Neural progenitor cell (in vitro differentiated cells): ENCODE measurements around the gene RAD51B. TPM values are rescaled to one million over a fixed set of nuclear protein-coding genes. Genes with fewer than 3 reads are reported as not detected.

ENCODE experiments used
- DNase-seq: peaks from one replicate; pipeline ENCODE4 v3.0.0-alpha.2; 2016; ENCODE audit warnings: low spot score
- H2AFZ ChIP-seq: fragments of 200-600 bp; sonication (generic); replicated peaks from 2 replicates; pipeline ENCODE4 v1.6.1; 2016; ENCODE audit warnings: antibody characterized with exemption
- H3F3A ChIP-seq: fragments of 200-600 bp; sonication (generic); 2 replicates; pipeline ENCODE4 v1.6.1; 2016; ENCODE audit warnings: antibody characterized with exemption, low read depth
- H3K27ac ChIP-seq: fragments of 200-600 bp; sonication (generic); 2 replicates; pipeline ENCODE4 v1.5.1; 2016; ENCODE audit warnings: mild to moderate bottlenecking
- H3K27me3 ChIP-seq: fragments of 200-600 bp; sonication (generic); 2 replicates; pipeline ENCODE4 v1.6.1; 2016; ENCODE audit warnings: mild to moderate bottlenecking, moderate library complexity
- H3K36me3 ChIP-seq: fragments of 200-600 bp; sonication (generic); 2 replicates; pipeline ENCODE4 v1.5.1; 2016
- H3K4me1 ChIP-seq: fragments of 200-600 bp; sonication (generic); 2 replicates; pipeline ENCODE4 v1.6.1; 2016; ENCODE audit warnings: mixed run types
- H3K4me2 ChIP-seq: fragments of 200-600 bp; sonication (generic); 2 replicates; pipeline ENCODE4 v1.6.1; 2016
- H3K4me3 ChIP-seq: fragments of 200-600 bp; sonication (generic); 2 replicates; pipeline ENCODE4 v1.5.1; 2016
- H3K79me2 ChIP-seq: fragments of 200-600 bp; sonication (generic); 2 replicates; pipeline ENCODE4 v1.6.1; 2016; ENCODE audit warnings: low read depth
- H3K9ac ChIP-seq: fragments of 200-600 bp; sonication (generic); 2 replicates; pipeline ENCODE4 v1.6.1; 2016
- H3K9me3 ChIP-seq: fragments of 200-600 bp; sonication (generic); 2 replicates; pipeline ENCODE4 v1.5.1; 2016; ENCODE audit warnings: low read depth
- H4K20me1 ChIP-seq: fragments of 200-600 bp; sonication (generic); 2 replicates; pipeline ENCODE4 v1.6.1; 2016; ENCODE audit warnings: low read depth
- H3K27ac Mint-ChIP-seq: 3 replicates; pipeline ENCODE4 v1.8.0; 2021; ENCODE audit warnings: mixed read lengths
- H3K27me3 Mint-ChIP-seq: 2 replicates; pipeline ENCODE4 v1.8.0; 2022; ENCODE audit warnings: low read depth, mild to moderate bottlenecking, inconsistent platforms, moderate library complexity, mixed read lengths; ENCODE audit not compliant: insufficient read depth
- H3K36me3 Mint-ChIP-seq: 3 replicates; pipeline ENCODE4 v1.8.0; 2021; ENCODE audit warnings: mixed read lengths
- H3K4me1 Mint-ChIP-seq: 3 replicates; pipeline ENCODE4 v1.8.0; 2021; ENCODE audit warnings: mixed read lengths
- H3K4me3 Mint-ChIP-seq: 3 replicates; pipeline ENCODE4 v1.8.0; 2021; ENCODE audit warnings: mild to moderate bottlenecking, moderate library complexity, mixed read lengths
- H3K9me3 Mint-ChIP-seq: 3 replicates; pipeline ENCODE4 v1.8.0; 2020; ENCODE audit warnings: mixed read lengths
- EZH2 ChIP-seq: fragments of 200-600 bp; sonication (generic); IDR thresholded peaks from 2 replicates; pipeline ENCODE4 v1.6.1; 2017; ENCODE audit warnings: antibody characterized with exemption, mild to moderate bottlenecking, moderate library complexity
- small RNA-seq: library from RNA; depleted of rRNA; stranded (forward); fragments of <200 nt; gene quantifications from one replicate; pipeline ENCODE3, GENCODE V24; 2015
- total RNA-seq: library from RNA; depleted of rRNA; stranded (reverse); fragments of >200 nt; gene quantifications from 2 replicates; pipeline ENCODE4 v1.2.3, GENCODE V29; 2015; ENCODE audit warnings: low replicate concordance

Gene RAD51B
- total RNA-seq, 1 donor from 2014 or later = 50.5 TPM

GRCh38 chr14:68777644-68778043 is 958.1 kb downstream of the RAD51B start:
- H3K79me2 ChIP-seq = no peaks in the 10 kb centered on the region
- H3K9ac ChIP-seq = no peak overlapping the region
- peaks cover 15% of the 10 kb centered on the region for H3K4me1 ChIP-seq
- peaks cover 8% of the 10 kb centered on the region for H3K9me3 Mint-ChIP-seq
- no peak overlapping the region for H3K4me2 ChIP-seq
- peaks cover 45% of the 10 kb centered on the region for H3K4me1 Mint-ChIP-seq
- no peak overlapping the region for H2AFZ ChIP-seq
- H3K27ac Mint-ChIP-seq = peak overlapping the region; percentile 58
- H3F3A ChIP-seq = no peaks in the 10 kb centered on the region
- no peaks in the 10 kb centered on the region for H4K20me1 ChIP-seq
- H3K27me3 ChIP-seq = no peaks in the 10 kb centered on the region
- H3K27me3 Mint-ChIP-seq = peaks cover 11% of the 10 kb centered on the region
- no peaks in the 10 kb centered on the region for H3K36me3 Mint-ChIP-seq
- DNase-seq = no peak
- no peaks in the 10 kb centered on the region for H3K36me3 ChIP-seq
- no peak overlapping the region for H3K4me3 Mint-ChIP-seq
- H3K27ac ChIP-seq = no peak overlapping the region
- TF ChIP-seq EZH2 = no peak
- H3K4me3 ChIP-seq = no peak overlapping the region
- H3K9me3 ChIP-seq = no peaks in the 10 kb centered on the region

Small RNA genes lying within 50 kb of the gene (small RNA-seq; reads per million reads assigned to genes)
- gene RN7SL108P = not detected
- gene RN7SL706P = not detected
- not detected for gene RNU6-921P

Other genes with a start within 250 kb of the RAD51B start
- 15.8 and 20.4 TPM in 2 replicates for gene PIGH, start 219.5 kb upstream of the RAD51B start, total RNA-seq
- 91.8 and 92.4 TPM in 2 replicates for gene ARG2, start 199.9 kb upstream of the RAD51B start, total RNA-seq
- gene VTI1B, start 145.1 kb upstream of the RAD51B start, total RNA-seq = 64.9 and 69.8 TPM in 2 replicates
- 80.6 and 90.6 TPM in 2 replicates for gene RDH11, start 124.0 kb upstream of the RAD51B start, total RNA-seq
- 1.3 and 1.5 TPM in 2 replicates for gene RDH12, start 117.9 kb upstream of the RAD51B start, total RNA-seq
- 18.3 and 22.3 TPM in 2 replicates for gene ZFYVE26, start 3.2 kb upstream of the RAD51B start, total RNA-seq